GM03348 (cell line): Measurements from ENCODE around the gene S100PBP.

ENCODE experiments used
- DNase-seq: peaks from one replicate; pipeline ENCODE4 v3.0.0; 2012; ENCODE audit warnings: low spot score

The S100PBP gene

GRCh38 chr1:32887623-32888022, 70.2 kb downstream of the S100PBP start:
- no peak for DNase-seq

- no peak for DNase-seq
These were observed 70.7 kb downstream of the S100PBP start for GRCh38 chr1:32888134-32888533.

- DNase-seq: no peak
These were observed 71.4 kb downstream of the S100PBP start for GRCh38 chr1:32888677-32889420.

GRCh38 chr1:32889731-32890278, 72.4 kb downstream of the S100PBP start:
- DNase-seq: no peak

GRCh38 chr1:32890516-32891240, 73.2 kb downstream of the S100PBP start:
- no peak for DNase-seq

GRCh38 chr1:32891241-32891570, 73.8 kb downstream of the S100PBP start:
- no peak for DNase-seq

- DNase-seq: no peak
These were observed 74.2 kb downstream of the S100PBP start for GRCh38 chr1:32891630-32892029.

GRCh38 chr1:32892368-32893197, 75.1 kb downstream of the S100PBP start:
- peak; percentile 79 for DNase-seq

GRCh38 chr1:32893198-32894018, 76.0 kb downstream of the S100PBP start:
- DNase-seq: peak; percentile 75

- no peak for DNase-seq
These were observed 76.7 kb downstream of the S100PBP start for GRCh38 chr1:32894019-32894600.

- DNase-seq: no peak
These were observed 77.2 kb downstream of the S100PBP start for GRCh38 chr1:32894681-32895080.

- no peak for DNase-seq
These were observed 78.1 kb downstream of the S100PBP start for GRCh38 chr1:32895325-32896215.

GRCh38 chr1:32896451-32896850, 79.0 kb downstream of the S100PBP start:
- no peak for DNase-seq

GRCh38 chr1:32897082-32898049, 79.9 kb downstream of the S100PBP start:
- DNase-seq: no peak

- no peak for DNase-seq
These were observed 80.6 kb downstream of the S100PBP start for GRCh38 chr1:32898056-32898455.

- DNase-seq: no peak
These were observed 81.5 kb downstream of the S100PBP start for GRCh38 chr1:32898958-32899357.

GRCh38 chr1:32899586-32900296, 82.3 kb downstream of the S100PBP start:
- DNase-seq: no peak

GRCh38 chr1:32900371-32900955, 83.0 kb downstream of the S100PBP start:
- DNase-seq: no peak
